KG1 (cell line): ENCODE data around the gene LMBR1.
"Not testable (repeated sequence)": the region's sequence is repeated elsewhere in the genome, so short reads cannot be mapped to it uniquely, and the experiment has no call there.

Source experiments
- DNase-seq: peaks from one replicate; lab custom pipeline; 2025; lab: John Stamatoyannopoulos, UW

Gene LMBR1

GRCh38 chr7:156655251-156655650, 237.7 kb downstream of the LMBR1 start:
- DNase-seq = no peak

GRCh38 chr7:156654511-156655234, 238.3 kb downstream of the LMBR1 start:
- DNase-seq = no peak

GRCh38 chr7:156652886-156653568, 240.0 kb downstream of the LMBR1 start:
- DNase-seq = no peak

GRCh38 chr7:156651474-156651873, 241.5 kb downstream of the LMBR1 start:
- DNase-seq = no peak

- no peak for DNase-seq
Measured at GRCh38 chr7:156650042-156650441, 242.9 kb downstream of the LMBR1 start.

- DNase-seq = not testable (repeated sequence)
Measured at GRCh38 chr7:156647330-156647729, 245.7 kb downstream of the LMBR1 start.

- DNase-seq = no peak
Measured at GRCh38 chr7:156642306-156643045, 250.5 kb downstream of the LMBR1 start.

GRCh38 chr7:156640949-156641485, 252.0 kb downstream of the LMBR1 start:
- no peak for DNase-seq

- DNase-seq = no peak
Measured at GRCh38 chr7:156640257-156640948, 252.6 kb downstream of the LMBR1 start, which contains the start of gene RNF32. TSS of gene RNF32 (plus strand) at chr7:156640774. CDS start at chr7:156643878, 3,104 bp downstream.

GRCh38 chr7:156639426-156640256, 253.3 kb downstream of the LMBR1 start:
- DNase-seq = no peak

GRCh38 chr7:156638443-156639077, 254.4 kb downstream of the LMBR1 start:
- no peak for DNase-seq

GRCh38 chr7:156637093-156637492, 255.9 kb downstream of the LMBR1 start:
- not testable (repeated sequence) for DNase-seq

- no peak for DNase-seq
Measured at GRCh38 chr7:156635529-156636385, 257.2 kb downstream of the LMBR1 start.

- DNase-seq = no peak
Measured at GRCh38 chr7:156634117-156634516, 258.9 kb downstream of the LMBR1 start.

GRCh38 chr7:156629873-156630272, 263.1 kb downstream of the LMBR1 start:
- no peak for DNase-seq

GRCh38 chr7:156628562-156628961, 264.4 kb downstream of the LMBR1 start:
- no peak for DNase-seq
